GM19099 (cell line): Measurements from ENCODE around the gene PROSER1.

Experiments
- POLR2A ChIP-seq: IDR thresholded peaks from 3 replicates; pipeline ENCODE4 v1.6.1; 2011; ENCODE audit warnings: low read depth; ENCODE audit not compliant: insufficient read length; ENCODE audit errors: extremely low read depth

Gene PROSER1

GRCh38 chr13:39036212-39036611 is 1.7 kb downstream of the PROSER1 start:
- TF ChIP-seq POLR2A: no peak

DNA sequence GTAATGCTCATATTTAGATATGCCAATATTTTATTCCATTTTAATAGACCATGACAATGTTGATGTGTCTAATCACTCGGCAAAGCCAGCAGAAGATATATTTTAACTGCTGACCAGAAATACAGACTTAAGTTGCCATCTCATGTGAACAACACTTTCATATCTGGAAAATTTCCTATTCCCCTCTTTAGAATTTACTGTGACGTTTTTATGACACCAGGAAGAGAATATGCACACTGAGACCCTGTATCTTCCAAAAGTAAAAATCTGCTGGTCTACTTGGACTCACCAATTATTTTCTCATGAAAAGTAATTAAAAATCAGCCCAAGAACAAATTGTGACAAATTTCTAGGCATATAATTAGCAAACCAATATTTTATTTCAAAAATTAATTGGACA is 2.1 kb downstream of the PROSER1 start:
- TF ChIP-seq POLR2A: no peak

DNA sequence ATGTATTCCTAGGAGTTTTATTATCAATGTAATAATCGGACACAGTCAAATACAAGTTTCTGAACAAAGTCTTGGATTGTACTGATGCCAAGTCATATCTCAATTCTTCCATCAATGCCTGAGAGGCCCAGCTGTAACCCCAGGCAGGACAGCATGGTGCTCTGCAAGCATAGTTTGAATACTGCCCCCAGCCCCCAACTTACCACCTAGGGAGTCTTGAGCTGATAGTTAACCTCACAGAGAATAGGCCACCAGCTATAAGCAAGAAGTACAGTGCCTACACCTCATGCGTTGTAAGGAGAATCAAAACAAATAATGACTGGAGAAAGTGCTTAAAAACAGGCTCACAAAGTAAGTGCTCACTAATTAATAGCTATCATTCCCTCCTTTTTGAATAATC is 2.7 kb downstream of the PROSER1 start:
- TF ChIP-seq POLR2A: no peak

GRCh38 chr13:39034085-39034484 is 3.8 kb downstream of the PROSER1 start:
- TF ChIP-seq POLR2A: no peak

- no peak for TF ChIP-seq POLR2A
These were observed 5.7 kb downstream of the PROSER1 start for GRCh38 chr13:39032150-39032549.

DNA sequence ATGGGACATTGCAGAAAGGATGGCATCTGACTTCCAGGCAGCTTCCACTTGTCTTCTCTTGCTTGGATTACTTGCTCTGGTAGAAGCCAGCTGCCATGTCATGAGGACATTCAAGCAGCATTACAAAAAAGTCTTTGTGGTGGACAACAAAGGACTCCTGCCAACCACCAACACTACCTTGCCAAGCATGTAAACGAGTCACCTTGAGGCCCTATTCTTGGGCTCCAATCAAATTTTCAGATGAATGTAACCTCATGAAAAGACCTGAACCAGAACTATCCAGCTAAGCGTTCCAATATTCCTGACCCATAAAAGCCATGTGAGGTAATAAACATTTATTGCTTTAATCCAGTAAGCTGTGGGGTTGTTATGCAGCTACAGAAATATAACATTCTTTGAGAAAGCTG is 12.5 kb downstream of the PROSER1 start:
- TF ChIP-seq POLR2A: no peak

- no peak for TF ChIP-seq POLR2A
These were observed 14.1 kb downstream of the PROSER1 start for GRCh38 chr13:39023761-39024160.

DNA sequence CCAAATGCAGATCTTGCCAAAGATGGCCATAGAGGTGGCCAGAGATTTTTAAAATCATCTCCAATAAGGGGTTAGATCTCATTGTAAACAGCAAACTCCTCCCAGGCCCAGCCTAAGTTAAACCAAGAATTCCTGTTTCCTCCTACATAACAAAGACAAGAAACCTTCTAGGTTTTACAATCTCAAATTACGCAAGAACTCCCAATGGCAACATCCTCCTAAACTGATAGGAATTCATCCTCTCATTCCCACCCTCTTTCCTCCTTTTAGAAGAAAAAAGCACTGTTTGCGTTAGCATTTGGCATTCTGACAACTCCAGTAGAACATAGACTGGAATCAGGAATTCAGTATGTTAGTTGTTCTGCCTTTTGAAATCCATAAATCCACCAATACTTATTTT is 14.6 kb downstream of the PROSER1 start:
- TF ChIP-seq POLR2A: no peak

DNA sequence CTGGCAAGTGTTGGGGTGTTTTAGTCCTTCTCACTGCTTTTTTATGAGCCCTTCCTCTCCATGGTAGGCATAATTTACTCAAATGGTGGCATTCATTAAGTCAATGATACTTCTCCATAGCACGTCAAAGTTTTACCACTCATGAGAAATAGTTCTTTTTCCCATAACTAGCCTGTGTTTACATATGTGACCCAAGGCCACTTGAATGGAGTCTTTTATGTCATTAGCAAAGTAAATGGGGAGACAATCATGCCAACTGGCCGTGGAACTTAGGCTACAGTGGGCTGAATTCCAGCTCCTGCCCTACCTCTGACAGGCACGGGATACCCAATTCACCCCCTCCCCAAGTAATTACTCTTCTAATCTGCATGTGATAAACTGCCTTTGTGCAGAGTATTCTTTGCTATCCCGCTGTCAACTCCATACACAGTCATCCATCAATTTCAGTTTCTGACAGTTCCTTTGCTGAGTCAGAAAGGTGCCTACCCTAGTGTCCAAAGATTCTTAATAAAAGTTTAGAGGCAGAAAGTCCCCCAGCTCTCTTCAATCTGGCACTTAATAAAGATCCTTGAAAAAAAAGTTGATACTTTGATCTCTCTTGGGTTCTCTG is 16.9 kb downstream of the PROSER1 start:
- TF ChIP-seq POLR2A: no peak

DNA sequence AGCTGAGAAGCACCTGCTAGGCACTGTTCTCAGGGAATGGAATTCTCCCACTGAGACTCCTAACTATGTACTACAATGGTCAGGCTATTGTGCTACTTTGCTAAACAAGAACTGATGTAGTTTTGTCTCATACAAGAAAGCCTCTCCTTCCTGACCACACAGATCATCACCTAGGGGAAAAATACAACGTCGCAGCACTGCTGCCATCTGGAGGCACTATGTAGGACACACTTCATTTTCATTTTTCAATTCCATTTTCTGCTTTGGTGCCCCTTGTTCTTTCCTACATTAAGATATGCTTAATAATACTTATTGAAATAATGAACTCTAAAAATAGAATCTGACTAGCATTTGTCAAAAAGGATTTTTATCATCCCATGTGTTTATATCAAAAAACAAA is 21.1 kb downstream of the PROSER1 start:
- no peak for TF ChIP-seq POLR2A

GRCh38 chr13:39016087-39016486 is 21.8 kb downstream of the PROSER1 start:
- TF ChIP-seq POLR2A: no peak

DNA sequence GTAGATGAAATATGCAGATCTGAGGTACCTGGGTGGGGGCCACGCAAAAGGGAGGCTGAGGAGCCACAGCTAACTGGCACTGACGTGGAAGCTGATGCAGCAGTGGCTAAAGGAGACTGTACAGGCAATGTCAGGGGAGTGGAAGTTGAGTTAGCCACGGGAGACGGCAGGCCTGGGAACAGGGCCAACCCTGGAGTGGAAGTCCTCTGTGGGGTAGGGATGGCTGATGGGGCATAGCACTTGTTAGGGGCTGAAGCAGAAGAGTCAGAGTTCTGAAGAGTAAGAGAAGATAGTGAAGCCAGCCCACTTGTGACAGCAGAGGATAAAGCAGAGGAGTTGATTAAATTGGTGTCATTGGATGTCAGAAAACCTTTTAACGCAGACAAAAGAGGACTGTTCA is 24.4 kb downstream of the PROSER1 start:
- TF ChIP-seq POLR2A: no peak

DNA sequence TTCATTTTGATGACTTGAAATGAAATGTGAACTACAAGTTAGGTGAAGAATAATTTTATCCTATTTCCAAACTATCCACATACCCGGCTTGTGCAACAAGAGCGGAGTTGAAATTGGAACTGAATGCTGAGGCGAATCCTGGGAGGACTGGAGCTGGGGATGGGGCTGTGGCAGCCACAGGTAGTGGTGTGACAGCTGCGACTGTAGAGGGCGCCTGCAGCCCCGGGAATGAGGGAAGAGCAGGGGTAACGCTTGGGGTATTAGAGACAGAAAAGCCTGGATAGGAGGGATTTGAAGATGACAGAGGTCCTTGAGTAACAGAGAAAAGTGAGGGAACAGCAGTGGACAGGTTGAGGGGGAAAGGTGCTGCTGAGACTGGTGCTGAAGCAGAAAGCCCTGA is 25.3 kb downstream of the PROSER1 start:
- no peak for TF ChIP-seq POLR2A

DNA sequence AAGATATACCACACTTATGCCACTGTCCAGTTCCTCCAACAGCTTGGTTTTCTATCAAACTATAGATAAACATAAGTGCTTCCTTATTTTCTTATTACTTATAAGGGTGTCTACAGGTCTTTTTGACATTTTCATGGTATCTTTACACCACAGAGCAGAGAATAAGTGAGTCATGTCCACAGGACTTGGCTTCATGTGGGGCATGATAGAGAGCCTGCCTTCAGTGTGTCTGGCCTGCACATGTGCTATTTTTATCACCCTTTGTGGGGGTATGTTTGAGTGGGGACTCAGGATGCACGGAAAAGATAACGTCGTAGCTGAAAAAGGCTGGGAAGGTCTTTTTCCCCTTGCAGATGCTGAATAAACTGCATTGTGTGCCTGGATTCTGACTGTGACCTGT is 39.1 kb downstream of the PROSER1 start:
- TF ChIP-seq POLR2A: no peak

- TF ChIP-seq POLR2A: no peak
These were observed 44.5 kb downstream of the PROSER1 start for GRCh38 chr13:38993381-38993780.

DNA sequence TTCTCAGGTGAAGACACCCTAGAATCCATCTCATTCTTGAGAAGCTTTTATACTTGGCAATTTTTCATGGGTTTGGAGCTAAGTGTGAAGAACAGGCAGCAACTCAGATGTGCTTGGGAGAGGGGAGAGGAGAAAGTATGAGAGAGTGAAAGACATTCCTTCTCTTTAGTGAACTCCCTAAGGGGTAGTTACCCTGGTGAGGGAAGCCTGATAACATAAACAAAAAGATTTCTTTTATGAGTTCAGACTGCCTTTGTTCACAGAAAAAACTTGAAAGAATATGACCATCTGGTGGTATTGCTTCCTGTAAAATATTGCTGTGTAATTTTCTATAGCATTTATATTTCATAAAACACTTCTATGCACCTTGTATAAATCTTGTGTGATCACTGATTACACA is 47.2 kb downstream of the PROSER1 start, which contains the start of gene STOML3:
STOML3 (minus strand) TSS at position 139 of the 400 bp plus-strand sequence; CDS start at position 29, 110 bp downstream.
- TF ChIP-seq POLR2A: no peak

- no peak for TF ChIP-seq POLR2A
These were observed 56.8 kb downstream of the PROSER1 start for GRCh38 chr13:38981096-38981495.

GRCh38 chr13:38980750-38981078 is 57.2 kb downstream of the PROSER1 start:
- no peak for TF ChIP-seq POLR2A
